Nephron progenitor cell (in vitro differentiated cells): Measurements from ENCODE around the gene TMEM139.

Source experiments
- DNase-seq: peaks from one replicate; pipeline ENCODE4 v3.0.0; 2021
- H3K27ac Mint-ChIP-seq: 2 replicates; pipeline ENCODE4 v1.8.0; 2021; ENCODE audit warnings: mild to moderate bottlenecking, moderate library complexity, mixed read lengths
- H3K27me3 Mint-ChIP-seq: 2 replicates; pipeline ENCODE4 v1.8.0; 2021; ENCODE audit warnings: mild to moderate bottlenecking, low read depth, mixed read lengths; ENCODE audit not compliant: poor library complexity
- H3K36me3 Mint-ChIP-seq: 2 replicates; pipeline ENCODE4 v1.8.0; 2021; ENCODE audit warnings: low read depth, mixed read lengths
- H3K4me1 Mint-ChIP-seq: 2 replicates; pipeline ENCODE4 v1.8.0; 2021; ENCODE audit warnings: mixed read lengths
- H3K4me3 Mint-ChIP-seq: 2 replicates; pipeline ENCODE4 v1.8.0; 2021; ENCODE audit warnings: mild to moderate bottlenecking, moderate library complexity, mixed read lengths
- H3K9me3 Mint-ChIP-seq: 2 replicates; pipeline ENCODE4 v1.8.0; 2021; ENCODE audit warnings: mild to moderate bottlenecking, moderate library complexity, mixed read lengths
- TF ChIP-seq, protein P1 (sequence below): fragments of 200-600 bp; sonication (generic); IDR thresholded peaks from 2 replicates; pipeline ENCODE4 v1.5.0; 2021; ENCODE audit warnings: antibody characterized with exemption

Gene TMEM139

GRCh38 chr7:143239813-143240212 lies 44.9 kb upstream of the TMEM139 start:
- H3K4me3 Mint-ChIP-seq = no peak overlapping the region
- no peak overlapping the region for H3K27ac Mint-ChIP-seq
- no peak for DNase-seq
- H3K4me1 Mint-ChIP-seq = peaks cover 41% of the 10 kb centered on the region
- TF ChIP-seq, protein P1, sequence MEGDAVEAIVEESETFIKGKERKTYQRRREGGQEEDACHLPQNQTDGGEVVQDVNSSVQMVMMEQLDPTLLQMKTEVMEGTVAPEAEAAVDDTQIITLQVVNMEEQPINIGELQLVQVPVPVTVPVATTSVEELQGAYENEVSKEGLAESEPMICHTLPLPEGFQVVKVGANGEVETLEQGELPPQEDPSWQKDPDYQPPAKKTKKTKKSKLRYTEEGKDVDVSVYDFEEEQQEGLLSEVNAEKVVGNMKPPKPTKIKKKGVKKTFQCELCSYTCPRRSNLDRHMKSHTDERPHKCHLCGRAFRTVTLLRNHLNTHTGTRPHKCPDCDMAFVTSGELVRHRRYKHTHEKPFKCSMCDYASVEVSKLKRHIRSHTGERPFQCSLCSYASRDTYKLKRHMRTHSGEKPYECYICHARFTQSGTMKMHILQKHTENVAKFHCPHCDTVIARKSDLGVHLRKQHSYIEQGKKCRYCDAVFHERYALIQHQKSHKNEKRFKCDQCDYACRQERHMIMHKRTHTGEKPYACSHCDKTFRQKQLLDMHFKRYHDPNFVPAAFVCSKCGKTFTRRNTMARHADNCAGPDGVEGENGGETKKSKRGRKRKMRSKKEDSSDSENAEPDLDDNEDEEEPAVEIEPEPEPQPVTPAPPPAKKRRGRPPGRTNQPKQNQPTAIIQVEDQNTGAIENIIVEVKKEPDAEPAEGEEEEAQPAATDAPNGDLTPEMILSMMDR = no peak
- peaks cover 28% of the 10 kb centered on the region for H3K27me3 Mint-ChIP-seq
- H3K9me3 Mint-ChIP-seq = peaks cover 34% of the 10 kb centered on the region
- peaks cover 13% of the 10 kb centered on the region for H3K36me3 Mint-ChIP-seq

DNA sequence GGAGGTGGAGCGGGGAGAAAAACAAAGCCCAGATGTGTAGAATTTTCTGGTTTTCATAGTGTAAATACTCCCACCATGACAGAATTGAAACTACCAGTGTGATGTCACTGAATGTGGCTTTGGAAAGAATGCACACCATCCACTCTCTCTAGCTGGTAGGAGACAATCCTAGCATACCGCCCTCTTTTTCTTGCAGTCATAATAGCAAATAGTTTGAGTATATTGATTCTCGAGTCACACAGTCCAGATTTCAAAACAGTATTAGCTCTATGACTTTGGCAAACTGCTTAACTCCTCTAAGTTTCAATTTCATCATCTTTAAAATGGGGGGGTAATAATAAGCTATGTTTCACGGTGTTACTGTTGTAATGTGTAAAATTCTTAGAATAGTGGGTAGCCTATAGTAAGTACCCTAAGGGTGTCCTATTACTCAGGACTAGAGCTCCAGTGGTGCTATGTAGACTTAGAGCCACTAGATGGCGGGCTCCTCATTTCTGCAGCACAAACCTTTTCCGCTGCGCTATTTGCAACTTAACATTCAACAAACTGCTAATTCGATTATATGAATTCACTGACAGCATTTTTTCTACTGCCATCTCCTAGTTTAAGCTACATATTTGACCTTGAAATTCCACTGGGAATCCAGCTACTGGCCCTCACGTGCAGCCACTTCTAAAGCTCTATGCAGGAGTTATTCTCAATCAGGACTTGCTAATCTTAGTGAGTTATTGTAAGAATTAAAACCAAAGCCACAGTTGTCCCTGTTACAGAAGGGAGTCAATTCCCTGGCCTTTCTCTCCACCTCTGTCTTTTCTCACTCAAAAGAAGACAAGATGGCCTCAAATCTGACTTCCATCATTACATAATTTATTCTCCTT lies 44.2 kb upstream of the TMEM139 start:
- peak; percentile 68 for DNase-seq
- Mint-ChIP-seq H3K9me3 (peaks cover 29% of the 10 kb centered on the region), H3K27ac (no peak overlapping the region), H3K27me3 (peaks cover 23% of the 10 kb centered on the region), H3K4me3 (no peak overlapping the region), H3K36me3 (peaks cover 13% of the 10 kb centered on the region), H3K4me1 (peaks cover 41% of the 10 kb centered on the region)
- TF ChIP-seq, protein P1 = peak; percentile 92

DNA sequence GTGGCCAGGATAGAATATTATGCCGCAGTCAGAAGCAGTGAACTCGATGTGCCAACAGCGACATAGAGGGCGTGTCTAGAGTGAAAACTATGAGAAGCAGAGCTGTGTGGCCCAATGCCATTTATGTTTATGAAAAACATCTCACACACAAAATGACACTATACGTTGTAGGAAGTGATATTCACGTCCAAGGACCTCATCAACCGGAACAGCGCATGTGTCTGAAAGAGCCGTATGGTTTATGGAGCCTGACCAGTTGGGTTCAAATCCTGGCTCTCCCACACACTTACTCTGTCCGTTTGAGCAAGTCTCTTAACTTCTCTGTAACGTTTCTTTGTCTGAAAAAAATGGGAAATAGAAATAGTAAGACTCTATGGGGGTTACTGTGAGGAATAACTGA lies 42.5 kb upstream of the TMEM139 start:
- Mint-ChIP-seq H3K9me3 (peaks cover 11% of the 10 kb centered on the region), H3K27ac (no peak overlapping the region), H3K36me3 (no peaks in the 10 kb centered on the region), H3K4me1 (peaks cover 41% of the 10 kb centered on the region), H3K27me3 (peaks cover 28% of the 10 kb centered on the region), H3K4me3 (no peak overlapping the region)
- TF ChIP-seq, protein P1 = no peak
- DNase-seq = no peak

- TF ChIP-seq, protein P1 = no peak
- H3K9me3 Mint-ChIP-seq = peaks cover 6% of the 10 kb centered on the region
- H3K4me1 Mint-ChIP-seq = peaks cover 41% of the 10 kb centered on the region
- no peak overlapping the region for H3K4me3 Mint-ChIP-seq
- H3K27me3 Mint-ChIP-seq = peaks cover 32% of the 10 kb centered on the region
- no peaks in the 10 kb centered on the region for H3K36me3 Mint-ChIP-seq
- H3K27ac Mint-ChIP-seq = no peak overlapping the region
- no peak for DNase-seq
Measured at GRCh38 chr7:143243111-143243510, 41.6 kb upstream of the TMEM139 start.

GRCh38 chr7:143243614-143244013 lies 41.1 kb upstream of the TMEM139 start:
- Mint-ChIP-seq H3K27me3 (peaks cover 35% of the 10 kb centered on the region), H3K4me3 (no peak overlapping the region), H3K27ac (no peak overlapping the region), H3K9me3 (peaks cover 4% of the 10 kb centered on the region), H3K4me1 (peaks cover 41% of the 10 kb centered on the region), H3K36me3 (no peaks in the 10 kb centered on the region)
- no peak for DNase-seq
- TF ChIP-seq, protein P1 = no peak

DNA sequence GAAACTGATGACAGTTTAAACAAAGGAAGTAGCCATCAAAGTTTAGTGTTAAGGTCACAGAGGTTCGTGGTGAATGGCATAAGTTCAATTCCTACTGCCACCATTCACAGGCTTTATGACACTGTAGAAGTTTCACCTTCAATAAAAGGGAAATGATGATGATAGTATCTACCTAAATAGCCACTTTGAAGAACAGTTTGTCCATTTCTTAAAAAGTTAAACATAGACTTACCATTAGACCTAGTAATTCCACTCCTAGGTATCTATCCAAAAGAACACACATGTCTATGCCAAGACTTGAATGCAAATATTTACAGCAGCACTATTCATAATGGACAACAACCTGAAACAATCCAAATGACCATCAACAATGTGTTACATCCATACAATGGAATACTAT lies 40.4 kb upstream of the TMEM139 start:
- peaks cover 33% of the 10 kb centered on the region for H3K27me3 Mint-ChIP-seq
- H3K27ac Mint-ChIP-seq = no peak overlapping the region
- H3K36me3 Mint-ChIP-seq = no peaks in the 10 kb centered on the region
- H3K4me1 Mint-ChIP-seq = peaks cover 41% of the 10 kb centered on the region
- no peak for DNase-seq
- H3K4me3 Mint-ChIP-seq = no peak overlapping the region
- H3K9me3 Mint-ChIP-seq = peaks cover 4% of the 10 kb centered on the region
- TF ChIP-seq, protein P1 = no peak
